SK-N-MC (cell line): Measurements from ENCODE around the gene ADH4.

Source experiments
- EZH2 ChIP-seq: fragments of 200-600 bp; sonication (generic); IDR thresholded peaks from one replicate; pipeline ENCODE4 v1.6.1; 2017; ENCODE audit warnings: antibody characterized with exemption
- FOXP2 ChIP-seq: optimal IDR thresholded peaks from 2 replicates; pipeline ENCODE3; 2011; ENCODE audit warnings: mild to moderate bottlenecking, moderate library complexity; ENCODE audit not compliant: insufficient read depth; ENCODE audit errors: extremely low read length, control extremely low read depth
- POLR2AphosphoS5 ChIP-seq: IDR thresholded peaks from 2 replicates; pipeline ENCODE4 v1.6.1; 2012; ENCODE audit warnings: mild to moderate bottlenecking, low read depth, low read length, borderline replicate concordance

- TF ChIP-seq POLR2AphosphoS5 = no peak
- TF ChIP-seq EZH2 = no peak
- no peak for TF ChIP-seq FOXP2
Observed at GRCh38 chr4:99179178-99179577, 35.1 kb upstream of the ADH4 start.
